ENCODE results near the gene PHLPP1.

- TF ChIP-seq ZFYVE20 (CRISPR knock-in tag; IDR thresholded peaks at IDR 0.05; ENCODE audit: borderline replicate concordance, low read depth), result no peak
- TF ChIP-seq AGO1 (IDR thresholded peaks at IDR 0.05; ENCODE audit: low read depth, low read length, poor library complexity, severe bottlenecking), result no peak
- TF ChIP-seq ZBTB3 (CRISPR knock-in tag; IDR thresholded peaks at IDR 0.05; ENCODE audit: borderline replicate concordance, low read depth), result no peak
- TF ChIP-seq SMARCC2 (IDR thresholded peaks at IDR 0.05), result no peak
- TF ChIP-seq TAF1 (CRISPR knock-in tag; IDR thresholded peaks at IDR 0.05), result no peak
- no peak for TF ChIP-seq BCL3 (CRISPR knock-in tag; IDR thresholded peaks at IDR 0.05)
- TF ChIP-seq ZNF567 (CRISPR knock-in tag; IDR thresholded peaks at IDR 0.05; ENCODE audit: borderline replicate concordance), result no peak
- no peak for TF ChIP-seq ZBTB7A (CRISPR knock-in tag; IDR thresholded peaks at IDR 0.05)
- no peak for TF ChIP-seq EZH2 (conservative IDR thresholded peaks at IDR 0.05; ENCODE audit: low read depth, low read length)
- no peak for TF ChIP-seq SMC3 (IDR thresholded peaks at IDR 0.05; ENCODE audit: low read length)
- no peak for TF ChIP-seq MAX (IDR thresholded peaks at IDR 0.05)
- no peak for TF ChIP-seq CTCF (CRISPR knock-in tag; IDR thresholded peaks at IDR 0.05)
- no peak for TF ChIP-seq ZFP36 (IDR thresholded peaks at IDR 0.05; ENCODE audit: borderline replicate concordance, low read depth, low read length, partially characterized antibody)
- no peak for TF ChIP-seq CREM (IDR thresholded peaks at IDR 0.05)
- TF ChIP-seq CREM (CRISPR knock-in tag; IDR thresholded peaks at IDR 0.05), result no peak
Measured at GRCh38 chr18:62977512-62977911, 262.2 kb downstream of the PHLPP1 start.
